ENCODE measurements around the gene UVSSA. TPM values are rescaled to one million over a fixed set of nuclear protein-coding genes. Genes with fewer than 3 reads are reported as not detected.
"Not testable (repeated sequence)": the region's sequence is repeated elsewhere in the genome, so short reads cannot be mapped to it uniquely, and the experiment has no call there.

UVSSA gene
- total and polyA plus RNA-seq, 9 donors: 5.5 to 13.6 (median 9.1) TPM

- Histone ChIP-seq H3K27me3 (ENCODE audit: control insufficient read depth, insufficient read depth, low read length) (peaks cover 69% of the 10 kb centered on the region), H3K27ac (ENCODE audit: low read length) (no peak overlapping the region), H3K36me3 (ENCODE audit: control insufficient read depth, insufficient read depth, low read length) (no peaks in the 10 kb centered on the region), H3K4me1 (ENCODE audit: control insufficient read depth, insufficient read depth, low read length) (peaks cover 3% of the 10 kb centered on the region), H3K4me3 (ENCODE audit: low read length) (no peak overlapping the region), H3K9me3 (replicated peaks; ENCODE audit: control insufficient read depth, low read depth, low read length) (no peaks in the 10 kb centered on the region)
- DNase-seq: no peak
- 40% methylated on average over 24 of the region's 27 CpGs for WGBS (ENCODE audit: insufficient coverage)
These were observed 69.3 kb downstream of the UVSSA start for GRCh38 chr4:1416051-1416947.

GRCh38 chr4:1416948-1417260 is 69.9 kb downstream of the UVSSA start:
- H3K27me3 ChIP-seq (ENCODE audit: control insufficient read depth, insufficient read depth, low read length): peaks cover 66% of the 10 kb centered on the region
- peaks cover 3% of the 10 kb centered on the region for H3K4me1 ChIP-seq (ENCODE audit: control insufficient read depth, insufficient read depth, low read length)
- H3K9me3 ChIP-seq (replicated peaks; ENCODE audit: control insufficient read depth, low read depth, low read length): no peaks in the 10 kb centered on the region
- no peak overlapping the region for H3K4me3 ChIP-seq (ENCODE audit: low read length)
- WGBS (ENCODE audit: insufficient coverage): 45% methylated on average over 4 of the region's 7 CpGs
- no peaks in the 10 kb centered on the region for H3K36me3 ChIP-seq (ENCODE audit: control insufficient read depth, insufficient read depth, low read length)
- peak; percentile 14 for DNase-seq
- H3K27ac ChIP-seq (ENCODE audit: low read length): no peak overlapping the region

GRCh38 chr4:1417522-1418390 is 70.7 kb downstream of the UVSSA start:
- Histone ChIP-seq H3K9me3 (replicated peaks; ENCODE audit: control insufficient read depth, low read depth, low read length) (no peaks in the 10 kb centered on the region), H3K36me3 (ENCODE audit: control insufficient read depth, insufficient read depth, low read length) (no peaks in the 10 kb centered on the region), H3K4me1 (ENCODE audit: control insufficient read depth, insufficient read depth, low read length) (peaks cover 3% of the 10 kb centered on the region), H3K27ac (ENCODE audit: low read length) (no peak overlapping the region), H3K27me3 (ENCODE audit: control insufficient read depth, insufficient read depth, low read length) (peaks cover 60% of the 10 kb centered on the region), H3K4me3 (ENCODE audit: low read length) (no peak overlapping the region)
- WGBS (ENCODE audit: insufficient coverage): 84% methylated on average over 22 of the region's 33 CpGs
- DNase-seq: no peak

GRCh38 chr4:1418494-1419285 is 71.7 kb downstream of the UVSSA start:
- Histone ChIP-seq H3K4me1 (ENCODE audit: control insufficient read depth, insufficient read depth, low read length) (peaks cover 3% of the 10 kb centered on the region), H3K9me3 (replicated peaks; ENCODE audit: control insufficient read depth, low read depth, low read length) (no peaks in the 10 kb centered on the region), H3K27me3 (ENCODE audit: control insufficient read depth, insufficient read depth, low read length) (peaks cover 51% of the 10 kb centered on the region), H3K36me3 (ENCODE audit: control insufficient read depth, insufficient read depth, low read length) (no peaks in the 10 kb centered on the region), H3K27ac (ENCODE audit: low read length) (no peak overlapping the region), H3K4me3 (ENCODE audit: low read length) (no peak overlapping the region)
- 64% methylated on average over 12 of the region's 17 CpGs for WGBS (ENCODE audit: insufficient coverage)
- DNase-seq: no peak

GRCh38 chr4:1419708-1420107 is 72.7 kb downstream of the UVSSA start:
- H3K9me3 ChIP-seq (replicated peaks; ENCODE audit: control insufficient read depth, low read depth, low read length): no peaks in the 10 kb centered on the region
- H3K27ac ChIP-seq (ENCODE audit: low read length): no peak overlapping the region
- H3K4me1 ChIP-seq (ENCODE audit: control insufficient read depth, insufficient read depth, low read length): peaks cover 3% of the 10 kb centered on the region
- no peaks in the 10 kb centered on the region for H3K36me3 ChIP-seq (ENCODE audit: control insufficient read depth, insufficient read depth, low read length)
- no peak overlapping the region for H3K4me3 ChIP-seq (ENCODE audit: low read length)
- H3K27me3 ChIP-seq (ENCODE audit: control insufficient read depth, insufficient read depth, low read length): peaks cover 52% of the 10 kb centered on the region
- no peak for DNase-seq
- 85% methylated on average over 8 of the region's 13 CpGs for WGBS (ENCODE audit: insufficient coverage)

- DNase-seq: no peak
- WGBS (ENCODE audit: insufficient coverage): no CpG with 5 or more reads among the region's 2 CpGs
- Histone ChIP-seq H3K4me1 (ENCODE audit: control insufficient read depth, insufficient read depth, low read length) (no peaks in the 10 kb centered on the region), H3K27me3 (ENCODE audit: control insufficient read depth, insufficient read depth, low read length) (peaks cover 33% of the 10 kb centered on the region), H3K4me3 (ENCODE audit: low read length) (no peak overlapping the region), H3K36me3 (ENCODE audit: control insufficient read depth, insufficient read depth, low read length) (no peaks in the 10 kb centered on the region), H3K9me3 (replicated peaks; ENCODE audit: control insufficient read depth, low read depth, low read length) (no peaks in the 10 kb centered on the region), H3K27ac (ENCODE audit: low read length) (no peak overlapping the region)
These were observed 74.6 kb downstream of the UVSSA start for GRCh38 chr4:1421657-1422056.

- peaks cover 7% of the 10 kb centered on the region for H3K27me3 ChIP-seq (ENCODE audit: control insufficient read depth, insufficient read depth, low read length)
- H3K4me3 ChIP-seq (ENCODE audit: low read length): no peak overlapping the region
- H3K27ac ChIP-seq (ENCODE audit: low read length): no peak overlapping the region
- no peaks in the 10 kb centered on the region for H3K36me3 ChIP-seq (ENCODE audit: control insufficient read depth, insufficient read depth, low read length)
- H3K9me3 ChIP-seq (replicated peaks; ENCODE audit: control insufficient read depth, low read depth, low read length): no peaks in the 10 kb centered on the region
- no peaks in the 10 kb centered on the region for H3K4me1 ChIP-seq (ENCODE audit: control insufficient read depth, insufficient read depth, low read length)
- WGBS (ENCODE audit: insufficient coverage): 100% methylated on average over 1 of the region's 5 CpGs
- DNase-seq: no peak
These were observed 80.0 kb downstream of the UVSSA start for GRCh38 chr4:1427010-1427409.

GRCh38 chr4:1443688-1444172 is 96.7 kb downstream of the UVSSA start:
- not testable (repeated sequence) for DNase-seq; H3K36me3 ChIP-seq (ENCODE audit: control insufficient read depth, insufficient read depth, low read length); H3K9me3 ChIP-seq (replicated peaks; ENCODE audit: control insufficient read depth, low read depth, low read length); H3K4me1 ChIP-seq (ENCODE audit: control insufficient read depth, insufficient read depth, low read length); H3K27ac ChIP-seq (ENCODE audit: low read length); H3K27me3 ChIP-seq (ENCODE audit: control insufficient read depth, insufficient read depth, low read length); H3K4me3 ChIP-seq (ENCODE audit: low read length)
- 81% methylated on average over 4 of the region's 4 CpGs for WGBS (ENCODE audit: insufficient coverage)

Data from muscle of leg (tissue), 11 donors.